Fibroblast of skin of abdomen (primary cell): ENCODE measurements around the gene KDM3A.

Experiments used
- DNase-seq: peaks from one replicate; pipeline ENCODE4 v3.0.0-alpha.2; 2013

KDM3A gene

DNA sequence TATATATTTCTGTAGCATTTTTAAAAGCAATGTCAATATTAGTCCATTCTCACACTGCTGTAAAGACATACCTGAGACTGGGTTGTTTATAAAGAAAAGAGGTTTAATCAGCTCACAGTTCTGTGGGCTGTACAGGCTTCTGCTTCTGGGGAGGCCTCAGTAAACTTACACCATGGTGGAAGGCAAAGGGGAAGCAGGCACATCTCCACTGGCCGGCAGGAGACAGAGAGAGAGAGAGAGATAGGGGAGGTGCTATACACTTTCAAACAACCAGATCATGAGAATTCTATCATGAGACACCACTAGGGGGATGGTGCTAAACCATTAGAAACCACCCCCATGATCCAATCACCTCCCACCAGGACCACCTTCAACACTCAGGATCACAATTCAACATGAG lies 79.0 kb downstream of the KDM3A start:
- no peak for DNase-seq

DNA sequence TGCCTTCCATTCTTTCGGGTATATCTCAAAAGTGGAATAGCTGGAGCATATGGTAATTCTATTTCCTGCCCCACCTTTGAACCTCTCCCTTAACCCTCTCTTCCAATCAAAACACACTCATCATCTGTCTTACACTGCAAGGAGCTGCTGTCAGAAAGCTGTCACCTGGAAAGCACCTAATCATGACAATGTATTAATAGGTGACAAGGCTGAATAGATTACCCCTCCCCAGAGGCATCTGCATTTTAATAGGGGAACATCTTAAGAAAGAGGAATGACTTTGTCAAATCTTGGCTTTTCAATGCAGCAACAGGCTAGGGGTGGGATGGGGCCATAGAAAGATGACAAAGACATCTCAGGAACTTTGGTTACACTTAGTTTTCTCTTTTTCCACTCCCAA lies 80.8 kb downstream of the KDM3A start:
- DNase-seq: no peak

GRCh38 chr2:86522711-86523110 lies 81.5 kb downstream of the KDM3A start:
- no peak for DNase-seq

DNA sequence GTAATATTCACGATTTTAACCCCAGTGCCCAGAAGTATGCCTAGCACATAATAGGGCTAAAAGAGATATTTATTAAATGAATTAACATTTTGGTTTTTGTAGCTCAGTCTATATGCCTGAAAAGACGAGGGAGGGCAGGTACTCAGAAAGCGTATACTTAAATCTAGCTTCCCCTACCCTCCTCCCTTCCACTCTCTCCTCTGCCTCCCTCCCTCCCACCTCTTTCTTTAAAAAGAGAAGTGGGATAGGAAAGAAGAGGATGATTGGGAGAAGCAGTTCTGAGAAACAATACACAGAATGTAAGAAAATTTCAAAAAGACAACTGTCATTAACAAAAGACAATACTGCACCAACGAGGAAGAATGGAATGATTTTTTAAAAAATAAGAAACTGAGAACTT lies 82.3 kb downstream of the KDM3A start:
- DNase-seq: no peak

GRCh38 chr2:86525421-86526340 lies 84.5 kb downstream of the KDM3A start:
- DNase-seq: no peak

DNA sequence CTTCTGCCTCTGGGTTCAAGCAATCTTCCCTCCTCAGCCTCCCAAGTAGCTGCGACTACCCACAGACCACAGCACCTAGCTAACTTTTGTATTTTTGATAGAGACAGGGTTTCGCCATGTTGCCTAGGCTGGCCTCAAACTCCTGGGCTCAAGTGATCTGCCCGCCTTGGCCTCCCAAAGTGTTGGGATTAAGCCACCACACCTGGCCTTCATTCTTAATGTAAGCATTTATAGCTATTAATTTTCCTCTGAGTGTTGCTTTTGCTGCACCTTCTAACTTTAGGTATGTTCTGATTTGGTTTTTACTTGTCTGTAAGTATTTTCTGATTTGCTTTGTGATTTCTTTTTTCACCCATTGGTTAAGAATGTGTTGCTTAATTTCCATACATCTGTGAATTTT lies 92.4 kb downstream of the KDM3A start:
- no peak for DNase-seq

GRCh38 chr2:86541334-86541733 lies 100.2 kb downstream of the KDM3A start:
- DNase-seq: no peak
